Measurements from ENCODE around the gene PTGFRN. TPM values are rescaled to one million over a fixed set of nuclear protein-coding genes. Genes with fewer than 3 reads are reported as not detected.

PTGFRN gene
- total and polyA plus RNA-seq, 9 of the 15 experiments (the other 6 are each of a cell fraction or from before 2014, with no cell fraction given) = 17.3 to 33.1 (median 25.7) TPM

DNA sequence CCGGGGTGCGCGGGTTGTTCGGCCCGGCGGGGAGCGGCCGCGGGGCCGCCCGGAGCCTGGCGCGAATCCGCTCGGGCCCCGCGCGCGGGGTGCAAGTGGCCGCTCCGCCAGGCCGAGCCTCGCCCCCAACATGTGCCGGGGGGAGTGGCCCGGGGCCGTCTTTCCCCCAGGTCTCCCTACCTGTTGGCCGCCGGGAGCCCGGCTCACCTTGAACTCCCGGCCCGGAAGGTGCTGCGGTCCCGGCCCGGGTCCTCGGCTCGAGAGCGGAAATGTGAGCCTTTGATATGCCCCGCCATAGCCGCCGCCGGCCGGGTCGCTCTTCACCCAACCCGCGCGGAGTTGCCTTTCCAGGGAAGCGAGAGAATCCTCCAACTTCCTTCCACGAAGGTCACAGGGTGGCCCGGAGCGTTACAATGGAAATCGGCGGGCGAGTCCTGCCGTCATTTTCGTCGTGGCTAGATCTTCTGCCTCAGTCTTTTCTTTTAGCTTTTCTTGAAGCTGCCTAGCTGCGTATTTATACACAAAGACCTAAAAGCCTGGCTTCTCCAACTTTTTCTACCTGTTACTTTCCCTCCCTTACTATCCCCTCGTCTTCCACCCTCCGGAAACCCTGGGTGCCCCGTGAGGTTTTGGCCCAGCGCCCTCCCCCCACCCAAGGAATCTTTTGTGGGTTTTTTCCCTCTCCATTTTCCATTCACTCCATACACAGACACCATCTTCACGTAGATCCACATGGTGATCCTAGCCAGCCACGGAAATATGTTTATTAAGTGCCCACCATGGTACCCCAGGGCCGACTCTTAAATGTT, 867 bp downstream of the PTGFRN start (continued):
- TF ChIP-seq, protein P1, sequence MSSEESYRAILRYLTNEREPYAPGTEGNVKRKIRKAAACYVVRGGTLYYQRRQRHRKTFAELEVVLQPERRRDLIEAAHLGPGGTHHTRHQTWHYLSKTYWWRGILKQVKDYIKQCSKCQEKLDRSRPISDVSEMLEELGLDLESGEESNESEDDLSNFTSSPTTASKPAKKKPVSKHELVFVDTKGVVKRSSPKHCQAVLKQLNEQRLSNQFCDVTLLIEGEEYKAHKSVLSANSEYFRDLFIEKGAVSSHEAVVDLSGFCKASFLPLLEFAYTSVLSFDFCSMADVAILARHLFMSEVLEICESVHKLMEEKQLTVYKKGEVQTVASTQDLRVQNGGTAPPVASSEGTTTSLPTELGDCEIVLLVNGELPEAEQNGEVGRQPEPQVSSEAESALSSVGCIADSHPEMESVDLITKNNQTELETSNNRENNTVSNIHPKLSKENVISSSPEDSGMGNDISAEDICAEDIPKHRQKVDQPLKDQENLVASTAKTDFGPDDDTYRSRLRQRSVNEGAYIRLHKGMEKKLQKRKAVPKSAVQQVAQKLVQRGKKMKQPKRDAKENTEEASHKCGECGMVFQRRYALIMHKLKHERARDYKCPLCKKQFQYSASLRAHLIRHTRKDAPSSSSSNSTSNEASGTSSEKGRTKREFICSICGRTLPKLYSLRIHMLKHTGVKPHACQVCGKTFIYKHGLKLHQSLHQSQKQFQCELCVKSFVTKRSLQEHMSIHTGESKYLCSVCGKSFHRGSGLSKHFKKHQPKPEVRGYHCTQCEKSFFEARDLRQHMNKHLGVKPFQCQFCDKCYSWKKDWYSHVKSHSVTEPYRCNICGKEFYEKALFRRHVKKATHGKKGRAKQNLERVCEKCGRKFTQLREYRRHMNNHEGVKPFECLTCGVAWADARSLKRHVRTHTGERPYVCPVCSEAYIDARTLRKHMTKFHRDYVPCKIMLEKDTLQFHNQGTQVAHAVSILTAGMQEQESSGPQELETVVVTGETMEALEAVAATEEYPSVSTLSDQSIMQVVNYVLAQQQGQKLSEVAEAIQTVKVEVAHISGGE (CRISPR knock-in tag; IDR thresholded peaks at IDR 0.05) = peak in 2 of 3 experiments; percentile 40 to 87; a peak in 3 of 6 replicates
- TF ChIP-seq RBFOX2 (IDR thresholded peaks at IDR 0.05; ENCODE audit: low read depth, low read length) (peak; percentile 66), CHD1 (IDR thresholded peaks at IDR 0.05; ENCODE audit: low read length) (peak; percentile 83), TEAD1 (CRISPR knock-in tag; IDR thresholded peaks at IDR 0.05) (peak in 1 of 2 experiments; percentile 24; a peak in 1 of 4 replicates), HNRNPH1 (optimal IDR thresholded peaks at IDR 0.05; ENCODE audit: low read depth, low read length) (no peak), DIDO1 (tag; IDR thresholded peaks at IDR 0.05; ENCODE audit: low read depth) (no peak), MYC (IDR thresholded peaks at IDR 0.05; ENCODE audit: low read depth, low read length) (peak; percentile 17; the same call in 1 of the 2 replicates), MYC (CRISPR knock-in tag; IDR thresholded peaks at IDR 0.05; ENCODE audit: borderline replicate concordance, low read depth) (no peak), SIRT6 (IDR thresholded peaks at IDR 0.05; ENCODE audit: low read depth, low read length) (no peak), CTBP1 (IDR thresholded peaks at IDR 0.05; ENCODE audit: borderline replicate concordance) (no peak), ELF1 (tag; IDR thresholded peaks at IDR 0.05) (0 out of 2 replicates have a peak, but pooled peaks have one; percentile 0), MTA2 (IDR thresholded peaks at IDR 0.05; ENCODE audit: low read depth) (0 out of 2 replicates have a peak, but pooled peaks have one; percentile 9), JUND (IDR thresholded peaks at IDR 0.05; ENCODE audit: borderline replicate concordance, low read depth, low read length) (0 out of 2 replicates have a peak, but pooled peaks have one; percentile 10), JUND (tag; IDR thresholded peaks at IDR 0.05; ENCODE audit: borderline replicate concordance, low read depth, low read length) (no peak), PHF20 (IDR thresholded peaks at IDR 0.05; ENCODE audit: partially characterized antibody) (peak; percentile 28), HDGF (IDR thresholded peaks at IDR 0.05) (0 out of 2 replicates have a peak, but pooled peaks have one; percentile 37)
- TF ChIP-seq, protein P2, sequence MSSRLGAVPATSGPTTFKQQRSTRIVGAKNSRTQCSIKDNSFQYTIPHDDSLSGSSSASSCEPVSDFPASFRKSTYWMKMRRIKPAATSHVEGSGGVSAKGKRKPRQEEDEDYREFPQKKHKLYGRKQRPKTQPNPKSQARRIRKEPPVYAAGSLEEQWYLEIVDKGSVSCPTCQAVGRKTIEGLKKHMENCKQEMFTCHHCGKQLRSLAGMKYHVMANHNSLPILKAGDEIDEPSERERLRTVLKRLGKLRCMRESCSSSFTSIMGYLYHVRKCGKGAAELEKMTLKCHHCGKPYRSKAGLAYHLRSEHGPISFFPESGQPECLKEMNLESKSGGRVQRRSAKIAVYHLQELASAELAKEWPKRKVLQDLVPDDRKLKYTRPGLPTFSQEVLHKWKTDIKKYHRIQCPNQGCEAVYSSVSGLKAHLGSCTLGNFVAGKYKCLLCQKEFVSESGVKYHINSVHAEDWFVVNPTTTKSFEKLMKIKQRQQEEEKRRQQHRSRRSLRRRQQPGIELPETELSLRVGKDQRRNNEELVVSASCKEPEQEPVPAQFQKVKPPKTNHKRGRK (tag; IDR thresholded peaks at IDR 0.05) = no peak
- TF ChIP-seq, protein P3, sequence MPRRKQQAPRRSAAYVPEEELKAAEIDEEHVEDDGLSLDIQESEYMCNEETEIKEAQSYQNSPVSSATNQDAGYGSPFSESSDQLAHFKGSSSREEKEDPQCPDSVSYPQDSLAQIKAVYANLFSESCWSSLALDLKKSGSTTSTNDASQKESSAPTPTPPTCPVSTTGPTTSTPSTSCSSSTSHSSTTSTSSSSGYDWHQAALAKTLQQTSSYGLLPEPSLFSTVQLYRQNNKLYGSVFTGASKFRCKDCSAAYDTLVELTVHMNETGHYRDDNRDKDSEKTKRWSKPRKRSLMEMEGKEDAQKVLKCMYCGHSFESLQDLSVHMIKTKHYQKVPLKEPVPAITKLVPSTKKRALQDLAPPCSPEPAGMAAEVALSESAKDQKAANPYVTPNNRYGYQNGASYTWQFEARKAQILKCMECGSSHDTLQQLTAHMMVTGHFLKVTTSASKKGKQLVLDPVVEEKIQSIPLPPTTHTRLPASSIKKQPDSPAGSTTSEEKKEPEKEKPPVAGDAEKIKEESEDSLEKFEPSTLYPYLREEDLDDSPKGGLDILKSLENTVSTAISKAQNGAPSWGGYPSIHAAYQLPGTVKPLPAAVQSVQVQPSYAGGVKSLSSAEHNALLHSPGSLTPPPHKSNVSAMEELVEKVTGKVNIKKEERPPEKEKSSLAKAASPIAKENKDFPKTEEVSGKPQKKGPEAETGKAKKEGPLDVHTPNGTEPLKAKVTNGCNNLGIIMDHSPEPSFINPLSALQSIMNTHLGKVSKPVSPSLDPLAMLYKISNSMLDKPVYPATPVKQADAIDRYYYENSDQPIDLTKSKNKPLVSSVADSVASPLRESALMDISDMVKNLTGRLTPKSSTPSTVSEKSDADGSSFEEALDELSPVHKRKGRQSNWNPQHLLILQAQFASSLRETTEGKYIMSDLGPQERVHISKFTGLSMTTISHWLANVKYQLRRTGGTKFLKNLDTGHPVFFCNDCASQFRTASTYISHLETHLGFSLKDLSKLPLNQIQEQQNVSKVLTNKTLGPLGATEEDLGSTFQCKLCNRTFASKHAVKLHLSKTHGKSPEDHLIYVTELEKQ (CRISPR knock-in tag; IDR thresholded peaks at IDR 0.05) = no peak
